ENCODE data around the gene STAMBP. TPM values are rescaled to one million over a fixed set of nuclear protein-coding genes. Genes with fewer than 3 reads are reported as not detected.

STAMBP gene
- polyA plus RNA-seq, 1 donor (not counting 4 experiments of a cell fraction or from before 2014, with no cell fraction given), result 95.4 TPM

DNA sequence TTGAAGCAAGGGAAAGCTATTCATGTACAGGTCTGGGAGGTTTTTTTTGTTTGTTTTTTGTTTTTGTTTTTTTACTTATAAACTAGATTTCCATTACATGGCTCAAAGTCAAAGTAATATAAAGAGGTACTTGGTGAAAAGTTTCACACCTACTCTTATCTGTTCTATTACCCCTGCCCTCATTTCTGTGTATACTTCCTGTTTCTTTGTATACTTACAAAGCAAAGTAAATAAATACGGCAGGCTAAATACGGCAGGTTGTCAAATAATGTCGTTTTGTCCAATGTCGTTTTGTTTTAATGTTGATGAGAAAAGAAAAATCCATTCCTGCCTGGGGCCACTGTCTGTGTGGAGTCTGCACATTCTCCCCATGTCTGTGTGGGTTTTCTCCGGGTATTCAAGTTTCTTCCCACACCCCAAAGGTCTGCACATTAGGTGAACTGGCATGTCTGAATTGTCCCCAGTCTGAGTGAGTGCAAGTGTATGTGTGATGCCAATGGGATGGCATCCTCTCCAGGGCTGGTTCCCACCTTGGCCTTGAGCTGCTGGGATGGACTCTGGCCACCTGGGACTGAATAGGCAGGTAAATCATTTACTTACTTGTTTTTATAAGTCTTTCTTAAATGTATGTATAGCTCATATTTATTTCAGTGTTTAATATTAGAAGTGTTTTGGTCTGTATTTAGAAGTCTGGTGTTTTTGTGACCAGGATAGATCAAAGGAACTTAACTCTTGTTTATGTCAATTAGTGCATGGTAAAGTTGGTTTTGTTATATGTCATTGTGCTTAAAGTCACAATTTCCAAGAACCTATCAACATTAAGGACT is 13.4 kb downstream of the STAMBP start:
- Histone ChIP-seq H3K27me3 (ENCODE audit: control insufficient read depth, extremely low read depth, insufficient read depth, low read length) (no peaks in the 10 kb centered on the region), H3K4me1 (ENCODE audit: control insufficient read depth, extremely low read depth, insufficient read depth, low read length) (peaks cover 3% of the 10 kb centered on the region), H2AFZ (ENCODE audit: control insufficient read depth, low read length) (no peak overlapping the region), H3K9me1 (ENCODE audit: control insufficient read depth, extremely low read depth, insufficient read depth, low read length) (no peaks in the 10 kb centered on the region), H3K9me3 (ENCODE audit: control insufficient read depth, low read depth, low read length) (no peaks in the 10 kb centered on the region), H3K4me3 (ENCODE audit: control insufficient read depth in 2 of 3, extremely low read depth in 1 of 3, insufficient read depth in 2 of 3, low read depth in 1 of 3, low read length in 3 of 3) (no peak overlapping the region), H3K36me3 (ENCODE audit: control insufficient read depth in 2 of 2, extremely low read depth in 1 of 2, insufficient read depth in 2 of 2, low read length in 2 of 2) (peaks cover 20 to 33% of the 10 kb centered on the region in 2 experiments), H4K20me1 (ENCODE audit: control insufficient read depth, extremely low read depth, insufficient read depth, low read length) (peaks cover 7% of the 10 kb centered on the region), H3K4me2 (ENCODE audit: control insufficient read depth, extremely low read depth, insufficient read depth, low read depth, low read length) (no peak overlapping the region), H3K79me2 (ENCODE audit: control insufficient read depth, insufficient read depth, low read length) (peaks cover 48% of the 10 kb centered on the region), H3K27ac (ENCODE audit: control insufficient read depth, insufficient read depth, low read length) (no peak overlapping the region), H3K9ac (ENCODE audit: control insufficient read depth, extremely low read depth, insufficient read depth, low read length) (no peak overlapping the region)
- FAIRE-seq (no peak), DNase-seq (ENCODE audit: low read depth, low spot score) (no peak)
- TF ChIP-seq EZH2 (IDR thresholded peaks at IDR 0.05; ENCODE audit: low read length), result no peak
- TF ChIP-seq, protein P1, sequence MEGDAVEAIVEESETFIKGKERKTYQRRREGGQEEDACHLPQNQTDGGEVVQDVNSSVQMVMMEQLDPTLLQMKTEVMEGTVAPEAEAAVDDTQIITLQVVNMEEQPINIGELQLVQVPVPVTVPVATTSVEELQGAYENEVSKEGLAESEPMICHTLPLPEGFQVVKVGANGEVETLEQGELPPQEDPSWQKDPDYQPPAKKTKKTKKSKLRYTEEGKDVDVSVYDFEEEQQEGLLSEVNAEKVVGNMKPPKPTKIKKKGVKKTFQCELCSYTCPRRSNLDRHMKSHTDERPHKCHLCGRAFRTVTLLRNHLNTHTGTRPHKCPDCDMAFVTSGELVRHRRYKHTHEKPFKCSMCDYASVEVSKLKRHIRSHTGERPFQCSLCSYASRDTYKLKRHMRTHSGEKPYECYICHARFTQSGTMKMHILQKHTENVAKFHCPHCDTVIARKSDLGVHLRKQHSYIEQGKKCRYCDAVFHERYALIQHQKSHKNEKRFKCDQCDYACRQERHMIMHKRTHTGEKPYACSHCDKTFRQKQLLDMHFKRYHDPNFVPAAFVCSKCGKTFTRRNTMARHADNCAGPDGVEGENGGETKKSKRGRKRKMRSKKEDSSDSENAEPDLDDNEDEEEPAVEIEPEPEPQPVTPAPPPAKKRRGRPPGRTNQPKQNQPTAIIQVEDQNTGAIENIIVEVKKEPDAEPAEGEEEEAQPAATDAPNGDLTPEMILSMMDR (optimal IDR thresholded peaks at IDR 0.05 in 1 of 3, IDR thresholded peaks at IDR 0.05 in 1 of 3, conservative IDR thresholded peaks at IDR 0.05 in 1 of 3; ENCODE audit: extremely low read depth in 1 of 3, insufficient read depth in 2 of 3, low read length in 3 of 3), result no peak
- dilution Hi-C loops (cut with MboI; ENCODE audit: extremely low pct_ligation_motif_present, low sequenced_read_pairs), result no loop called here

DNA sequence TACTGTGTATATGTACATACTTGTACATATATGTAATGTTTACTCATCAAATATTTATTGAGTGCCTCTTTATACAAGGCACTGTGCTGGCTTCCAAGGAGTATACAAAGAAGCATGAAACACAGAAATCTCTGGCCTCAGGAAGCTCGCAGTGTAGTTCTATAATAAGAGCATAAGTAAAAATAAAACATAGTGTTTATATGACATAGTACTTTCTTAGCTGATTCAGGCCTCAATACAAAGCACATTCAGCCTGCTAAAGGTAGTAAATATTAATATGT is 13.9 kb downstream of the STAMBP start:
- H3K4me3 ChIP-seq (ENCODE audit: control insufficient read depth in 2 of 3, extremely low read depth in 1 of 3, insufficient read depth in 2 of 3, low read depth in 1 of 3, low read length in 3 of 3), result no peak overlapping the region
- H3K9me3 ChIP-seq (ENCODE audit: control insufficient read depth, low read depth, low read length), result no peaks in the 10 kb centered on the region
- H2AFZ ChIP-seq (ENCODE audit: control insufficient read depth, low read length), result no peak overlapping the region
- H3K36me3 ChIP-seq (ENCODE audit: control insufficient read depth in 2 of 2, extremely low read depth in 1 of 2, insufficient read depth in 2 of 2, low read length in 2 of 2), result peaks cover 25 to 38% of the 10 kb centered on the region in 2 experiments
- no peaks in the 10 kb centered on the region for H3K27me3 ChIP-seq (ENCODE audit: control insufficient read depth, extremely low read depth, insufficient read depth, low read length)
- peaks cover 7% of the 10 kb centered on the region for H4K20me1 ChIP-seq (ENCODE audit: control insufficient read depth, extremely low read depth, insufficient read depth, low read length)
- H3K27ac ChIP-seq (ENCODE audit: control insufficient read depth, insufficient read depth, low read length), result no peak overlapping the region
- no peak for TF ChIP-seq EZH2 (IDR thresholded peaks at IDR 0.05; ENCODE audit: low read length)
- TF ChIP-seq, protein P1 (optimal IDR thresholded peaks at IDR 0.05 in 1 of 3, IDR thresholded peaks at IDR 0.05 in 1 of 3, conservative IDR thresholded peaks at IDR 0.05 in 1 of 3; ENCODE audit: extremely low read depth in 1 of 3, insufficient read depth in 2 of 3, low read length in 3 of 3), result no peak
- peaks cover 3% of the 10 kb centered on the region for H3K4me1 ChIP-seq (ENCODE audit: control insufficient read depth, extremely low read depth, insufficient read depth, low read length)
- DNase-seq (ENCODE audit: low read depth, low spot score) (no peak), FAIRE-seq (no peak)
- H3K79me2 ChIP-seq (ENCODE audit: control insufficient read depth, insufficient read depth, low read length), result peaks cover 46% of the 10 kb centered on the region
- H3K4me2 ChIP-seq (ENCODE audit: control insufficient read depth, extremely low read depth, insufficient read depth, low read depth, low read length), result no peak overlapping the region
- H3K9ac ChIP-seq (ENCODE audit: control insufficient read depth, extremely low read depth, insufficient read depth, low read length), result no peak overlapping the region
- dilution Hi-C loops (cut with MboI; ENCODE audit: extremely low pct_ligation_motif_present, low sequenced_read_pairs), result no loop called here
- H3K9me1 ChIP-seq (ENCODE audit: control insufficient read depth, extremely low read depth, insufficient read depth, low read length), result no peaks in the 10 kb centered on the region
